TTC549 (cell line): ENCODE results near the gene PPP6R2.

Source experiments
- FAIRE-seq: peaks from 2 replicates; lab custom pipeline; 2012; peaks lifted over from hg19 to GRCh38; lab: Jason Lieb, UNC

Gene PPP6R2

GRCh38 chr22:50485221-50486131 lies 142.3 kb downstream of the PPP6R2 start:
- no peak for FAIRE-seq

- FAIRE-seq, result no peak
Observed at GRCh38 chr22:50486561-50487289, 143.6 kb downstream of the PPP6R2 start, which contains the start of gene MIOX. TSS of gene MIOX (plus strand) at chr22:50486859. CDS start at chr22:50486898, 39 bp downstream.

- no peak for FAIRE-seq
Observed at GRCh38 chr22:50487290-50488005, 144.3 kb downstream of the PPP6R2 start.

- no peak for FAIRE-seq
Observed at GRCh38 chr22:50488006-50488677, 145.0 kb downstream of the PPP6R2 start.

- FAIRE-seq, result no peak
Observed at GRCh38 chr22:50488886-50489285, 145.8 kb downstream of the PPP6R2 start.

GRCh38 chr22:50489363-50490243 lies 146.5 kb downstream of the PPP6R2 start:
- no peak for FAIRE-seq

- FAIRE-seq, result no peak
Observed at GRCh38 chr22:50490531-50491308, 147.6 kb downstream of the PPP6R2 start.
